ENCODE data around the gene IL12B.
"Not testable (repeated sequence)": the region's sequence is repeated elsewhere in the genome, so short reads cannot be mapped to it uniquely, and the experiment has no call there.

IL12B gene

GRCh38 chr5:159330131-159330800, at the start of gene IL12B:
IL12B (minus strand) TSS chr5:159330487; CDS start chr5:159326782, 3,705 bp downstream.
- peak; percentile 36 for DNase-seq

GRCh38 chr5:159377653-159378052, 47.4 kb upstream of the IL12B start:
- DNase-seq, result no peak

GRCh38 chr5:159367866-159368265, 37.6 kb upstream of the IL12B start:
- not testable (repeated sequence) for DNase-seq

GRCh38 chr5:159366776-159367175, 36.5 kb upstream of the IL12B start:
- not testable (repeated sequence) for DNase-seq

GRCh38 chr5:159362220-159362619, 31.9 kb upstream of the IL12B start:
- DNase-seq, result no peak

- DNase-seq, result not testable (repeated sequence)
Measured at GRCh38 chr5:159359871-159360270, 29.6 kb upstream of the IL12B start.

- no peak for DNase-seq
Measured at GRCh38 chr5:159359408-159359807, 29.1 kb upstream of the IL12B start.

- DNase-seq, result no peak
Measured at GRCh38 chr5:159353661-159354252, 23.5 kb upstream of the IL12B start.

GRCh38 chr5:159350644-159351043, 20.4 kb upstream of the IL12B start:
- not testable (repeated sequence) for DNase-seq

GRCh38 chr5:159350216-159350615, 19.9 kb upstream of the IL12B start:
- not testable (repeated sequence) for DNase-seq

- no peak for DNase-seq
Measured at GRCh38 chr5:159345861-159346260, 15.6 kb upstream of the IL12B start.

- DNase-seq, result no peak
Measured at GRCh38 chr5:159345336-159345735, 15.0 kb upstream of the IL12B start.

GRCh38 chr5:159343295-159344094, 13.2 kb upstream of the IL12B start:
- DNase-seq, result no peak

- no peak for DNase-seq
Measured at GRCh38 chr5:159342840-159343239, 12.6 kb upstream of the IL12B start.

GRCh38 chr5:159341906-159342310, 11.6 kb upstream of the IL12B start:
- DNase-seq, result peak; percentile 92

- DNase-seq, result no peak
Measured at GRCh38 chr5:159341145-159341544, 10.9 kb upstream of the IL12B start.

GRCh38 chr5:159340511-159340910, 10.2 kb upstream of the IL12B start:
- no peak for DNase-seq

- no peak for DNase-seq
Measured at GRCh38 chr5:159339460-159339859, 9.2 kb upstream of the IL12B start.

GRCh38 chr5:159338118-159338517, 7.8 kb upstream of the IL12B start:
- DNase-seq, result no peak

- peak; percentile 87 for DNase-seq
Measured at GRCh38 chr5:159337016-159337955, 7.0 kb upstream of the IL12B start.

- no peak for DNase-seq
Measured at GRCh38 chr5:159336586-159336985, 6.3 kb upstream of the IL12B start.

- DNase-seq, result no peak
Measured at GRCh38 chr5:159333545-159333925, 3.2 kb upstream of the IL12B start.

Data from EL (cell line).